ENCODE results near the gene USHBP1. TPM values are rescaled to one million over a fixed set of nuclear protein-coding genes. Genes with fewer than 3 reads are reported as not detected.

USHBP1 gene
- polyA plus RNA-seq, 1 experiment: not detected

DNA sequence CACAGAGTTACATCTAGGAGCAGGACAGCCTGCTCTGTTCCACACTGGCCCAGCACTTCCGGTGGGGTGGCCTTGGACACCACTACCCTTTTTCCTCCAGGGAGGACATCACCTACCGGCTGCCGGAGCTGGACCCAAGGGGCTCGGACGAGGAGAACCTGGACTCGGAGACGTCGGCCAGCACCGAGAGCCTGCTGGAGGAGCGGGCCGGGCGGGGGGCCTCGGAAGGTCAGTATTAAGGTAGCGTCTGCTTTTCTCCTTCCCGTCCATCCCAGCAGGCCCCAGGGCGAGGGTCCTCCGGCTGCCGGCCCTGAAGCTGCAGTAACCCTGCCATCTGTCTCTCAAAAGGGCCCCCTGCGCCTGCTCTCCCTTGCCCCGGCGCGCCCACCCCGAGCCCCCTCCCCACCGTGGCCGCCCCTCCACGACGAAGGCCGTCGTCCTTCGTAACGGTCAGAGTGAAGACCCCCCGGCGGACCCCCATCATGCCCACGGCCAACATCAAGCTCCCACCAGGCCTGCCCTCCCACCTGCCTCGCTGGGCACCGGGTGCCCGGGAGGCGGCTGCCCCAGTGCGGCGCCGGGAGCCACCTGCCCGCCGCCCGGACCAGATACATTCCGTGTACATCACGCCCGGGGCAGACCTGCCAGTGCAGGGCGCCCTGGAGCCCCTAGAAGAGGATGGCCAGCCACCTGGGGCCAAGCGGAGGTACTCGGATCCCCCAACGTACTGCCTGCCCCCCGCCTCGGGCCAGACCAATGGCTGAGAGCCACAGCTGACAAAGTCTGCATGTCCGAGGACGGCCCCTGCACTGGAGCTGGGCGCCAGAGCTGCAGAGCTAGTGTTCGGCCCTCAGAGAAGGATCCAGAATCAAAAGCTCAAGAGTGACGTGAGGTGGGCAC is 52.7 kb downstream of the USHBP1 start:
- DNase-seq (ENCODE audit: low read depth, low spot score): no peak
- CTCF ChIA-PET: no interaction called here
- POLR2A ChIA-PET: no interaction called here
- Histone ChIP-seq H3K27ac (ENCODE audit: low read depth, low read length) (no peak overlapping the region), H3K9me3 (ENCODE audit: control insufficient read depth, insufficient read depth, low read length) (peaks cover 4% of the 10 kb centered on the region; the same call in 1 of the 2 replicates), H3K27me3 (ENCODE audit: control insufficient read depth, insufficient read depth, low read length) (no peaks in the 10 kb centered on the region), H3K4me3 (ENCODE audit: low read depth, low read length) (no peak overlapping the region)
- TF ChIP-seq, protein P1, sequence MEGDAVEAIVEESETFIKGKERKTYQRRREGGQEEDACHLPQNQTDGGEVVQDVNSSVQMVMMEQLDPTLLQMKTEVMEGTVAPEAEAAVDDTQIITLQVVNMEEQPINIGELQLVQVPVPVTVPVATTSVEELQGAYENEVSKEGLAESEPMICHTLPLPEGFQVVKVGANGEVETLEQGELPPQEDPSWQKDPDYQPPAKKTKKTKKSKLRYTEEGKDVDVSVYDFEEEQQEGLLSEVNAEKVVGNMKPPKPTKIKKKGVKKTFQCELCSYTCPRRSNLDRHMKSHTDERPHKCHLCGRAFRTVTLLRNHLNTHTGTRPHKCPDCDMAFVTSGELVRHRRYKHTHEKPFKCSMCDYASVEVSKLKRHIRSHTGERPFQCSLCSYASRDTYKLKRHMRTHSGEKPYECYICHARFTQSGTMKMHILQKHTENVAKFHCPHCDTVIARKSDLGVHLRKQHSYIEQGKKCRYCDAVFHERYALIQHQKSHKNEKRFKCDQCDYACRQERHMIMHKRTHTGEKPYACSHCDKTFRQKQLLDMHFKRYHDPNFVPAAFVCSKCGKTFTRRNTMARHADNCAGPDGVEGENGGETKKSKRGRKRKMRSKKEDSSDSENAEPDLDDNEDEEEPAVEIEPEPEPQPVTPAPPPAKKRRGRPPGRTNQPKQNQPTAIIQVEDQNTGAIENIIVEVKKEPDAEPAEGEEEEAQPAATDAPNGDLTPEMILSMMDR (IDR thresholded peaks at IDR 0.05; ENCODE audit: low read depth, low read length): no peak

DNA sequence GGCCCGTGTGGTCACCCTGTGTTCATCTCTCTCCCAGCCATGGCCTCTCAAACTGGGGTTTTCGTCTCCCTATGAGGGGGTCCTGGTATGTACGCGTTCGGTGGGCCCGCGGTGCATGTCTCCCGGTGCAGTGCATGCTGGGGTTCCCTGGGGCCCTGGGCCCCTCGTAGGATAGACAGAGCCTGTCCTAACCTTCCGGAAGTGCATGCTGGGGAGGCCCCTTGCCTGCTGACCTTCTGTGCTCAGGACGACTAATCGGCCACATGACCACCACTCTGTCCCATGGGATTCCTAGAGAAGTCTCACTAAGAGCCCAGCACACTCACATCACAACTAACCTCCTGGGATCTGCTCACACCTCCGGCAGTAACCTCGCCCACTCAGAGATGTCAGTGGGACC is 54.2 kb downstream of the USHBP1 start:
- CTCF ChIA-PET: no interaction called here
- peaks cover 9% of the 10 kb centered on the region; the same call in 1 of the 2 replicates for H3K9me3 ChIP-seq (ENCODE audit: control insufficient read depth, insufficient read depth, low read length)
- no peaks in the 10 kb centered on the region for H3K27me3 ChIP-seq (ENCODE audit: control insufficient read depth, insufficient read depth, low read length)
- H3K27ac ChIP-seq (ENCODE audit: low read depth, low read length): no peak overlapping the region
- POLR2A ChIA-PET: no interaction called here
- no peak for DNase-seq (ENCODE audit: low read depth, low spot score)
- TF ChIP-seq, protein P1 (IDR thresholded peaks at IDR 0.05; ENCODE audit: low read depth, low read length): no peak
- H3K4me3 ChIP-seq (ENCODE audit: low read depth, low read length): no peak overlapping the region

DNA sequence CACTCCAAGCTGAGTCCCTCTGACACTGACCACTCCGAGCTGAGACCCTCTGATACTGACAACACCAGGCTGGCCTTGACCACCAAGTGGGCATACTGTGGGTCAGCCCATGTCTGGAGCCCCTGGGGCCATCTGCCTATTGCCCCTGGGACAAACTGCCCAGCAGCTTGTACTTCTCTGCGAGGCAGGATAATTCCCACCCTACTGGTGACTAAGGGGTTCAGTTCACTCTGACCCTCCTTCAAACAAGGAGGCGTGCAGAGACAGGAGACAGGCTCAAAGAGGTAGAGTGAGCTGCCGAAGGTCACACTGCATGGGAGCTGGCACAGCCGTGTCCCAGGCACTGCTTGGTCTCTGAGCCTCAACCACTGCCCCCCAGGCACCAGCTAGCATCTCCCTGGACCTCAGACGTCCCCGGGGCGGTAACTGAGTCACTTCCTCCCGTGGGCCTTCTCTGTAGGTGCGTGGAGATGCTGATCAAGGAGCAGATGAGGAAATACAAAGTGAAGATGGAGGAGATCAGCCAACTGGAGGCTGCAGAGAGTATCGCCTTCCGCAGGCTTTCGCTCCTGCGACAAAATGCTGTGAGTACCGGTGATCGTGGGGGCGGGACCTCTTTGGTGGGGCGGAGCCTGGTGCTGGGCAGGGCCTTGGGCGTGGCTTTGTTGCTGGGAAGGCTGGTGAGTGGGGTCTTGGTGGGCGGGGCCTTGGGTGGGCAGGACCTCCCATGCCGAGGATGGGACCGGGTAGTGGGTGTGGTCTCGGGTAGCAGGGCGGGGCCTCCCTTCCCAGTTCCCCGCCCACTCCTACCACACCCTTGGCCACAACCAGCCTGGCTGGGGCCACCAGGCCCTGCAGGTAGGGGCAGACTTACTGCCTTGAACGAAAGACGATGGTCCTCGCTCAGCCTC is 55.2 kb downstream of the USHBP1 start:
- Histone ChIP-seq H3K27me3 (ENCODE audit: control insufficient read depth, insufficient read depth, low read length) (no peaks in the 10 kb centered on the region), H3K27ac (ENCODE audit: low read depth, low read length) (peak overlapping the region; percentile 31), H3K9me3 (ENCODE audit: control insufficient read depth, insufficient read depth, low read length) (peaks cover 9% of the 10 kb centered on the region; the same call in 1 of the 2 replicates), H3K4me3 (ENCODE audit: low read depth, low read length) (no peak overlapping the region)
- ChIA-PET CTCF (no interaction called here), POLR2A (interaction anchor here (1.3 kb wide), 1 partner anchor 17 kb away, joined by 3 read pairs; no protein-coding TSS in a partner anchor)
- TF ChIP-seq, protein P1 (IDR thresholded peaks at IDR 0.05; ENCODE audit: low read depth, low read length): no peak
- no peak for DNase-seq (ENCODE audit: low read depth, low spot score)

DNA sequence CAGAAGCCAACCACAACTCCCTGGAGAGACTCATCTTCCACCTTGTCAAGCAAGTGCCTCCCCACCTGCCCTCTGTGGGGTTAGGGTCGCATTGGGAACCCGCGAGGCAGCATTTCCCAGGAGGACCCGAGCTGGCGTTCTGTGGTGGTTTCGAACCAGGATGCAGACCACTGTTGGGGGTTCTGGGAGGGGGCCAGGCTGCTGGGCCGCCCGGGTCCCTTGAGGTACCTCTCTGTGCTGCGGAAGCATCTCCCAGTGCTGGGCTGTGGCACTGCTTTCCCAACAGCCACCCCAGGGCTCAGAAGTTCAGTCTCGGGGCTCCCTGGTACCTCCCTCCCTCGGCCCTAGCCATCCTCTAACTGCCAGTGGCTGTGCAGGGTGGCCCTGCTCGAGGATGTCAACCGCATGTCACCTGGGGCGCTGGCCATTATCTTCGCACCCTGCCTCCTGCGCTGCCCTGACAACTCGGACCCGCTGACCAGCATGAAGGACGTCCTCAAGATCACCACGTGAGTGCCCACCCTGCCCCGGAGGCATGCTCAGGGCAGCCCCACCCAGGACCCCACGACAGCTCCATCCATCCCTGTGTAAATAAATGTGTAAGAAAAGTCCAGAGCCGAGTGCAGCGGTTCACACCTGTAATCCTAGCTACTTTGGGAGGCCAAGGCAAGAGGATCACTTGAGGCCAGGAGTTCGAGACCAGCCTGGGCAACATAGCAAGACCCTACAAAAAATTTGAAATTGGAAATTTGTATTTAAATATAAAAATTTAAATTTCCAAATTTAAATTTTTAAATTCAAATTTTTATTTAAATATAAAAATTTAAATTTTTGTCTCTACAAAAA is 57.6 kb downstream of the USHBP1 start:
- ChIA-PET CTCF (interaction anchor here (0.6 kb wide), 1 partner anchor 10 kb away, joined by 3 read pairs; no protein-coding TSS in a partner anchor), POLR2A (no interaction called here)

More for the DNA sequence above, 57.6 kb downstream of the USHBP1 start:
- Histone ChIP-seq H3K27ac (ENCODE audit: low read depth, low read length) (no peak overlapping the region), H3K4me3 (ENCODE audit: low read depth, low read length) (no peak overlapping the region), H3K27me3 (ENCODE audit: control insufficient read depth, insufficient read depth, low read length) (no peaks in the 10 kb centered on the region), H3K9me3 (ENCODE audit: control insufficient read depth, insufficient read depth, low read length) (peaks cover 9% of the 10 kb centered on the region; the same call in 1 of the 2 replicates)
- DNase-seq (ENCODE audit: low read depth, low spot score): no peak
- TF ChIP-seq, protein P1 (IDR thresholded peaks at IDR 0.05; ENCODE audit: low read depth, low read length): no peak
